ENCODE data around the gene STK4.

DNA sequence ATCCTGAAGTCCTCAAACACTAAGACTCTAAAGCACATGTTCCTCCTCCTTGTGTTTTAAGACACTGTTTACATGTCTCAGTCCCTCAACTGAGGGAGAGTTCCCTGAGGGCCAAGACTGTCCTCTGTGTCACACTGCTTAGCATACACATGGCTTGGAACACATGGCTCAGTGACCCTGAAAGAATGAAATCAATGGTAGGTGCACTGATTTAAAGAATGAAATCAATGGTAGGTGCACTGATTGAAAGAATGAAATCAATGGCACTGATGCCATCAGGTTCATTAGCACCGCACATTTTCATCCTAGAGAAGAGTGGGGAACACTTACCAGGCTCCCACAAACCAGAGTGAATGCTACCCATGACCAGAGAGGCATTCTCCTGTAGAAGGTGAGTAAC, 15.9 kb upstream of the STK4 start:
- TF ChIP-seq POLR2A (IDR thresholded peaks at IDR 0.05; ENCODE audit: low read depth, low read length) (no peak), POLR2AphosphoS5 (IDR thresholded peaks at IDR 0.05; ENCODE audit: low read depth, low read length) (no peak)
